ENCODE measurements around the gene GCM1.

The GCM1 gene

DNA sequence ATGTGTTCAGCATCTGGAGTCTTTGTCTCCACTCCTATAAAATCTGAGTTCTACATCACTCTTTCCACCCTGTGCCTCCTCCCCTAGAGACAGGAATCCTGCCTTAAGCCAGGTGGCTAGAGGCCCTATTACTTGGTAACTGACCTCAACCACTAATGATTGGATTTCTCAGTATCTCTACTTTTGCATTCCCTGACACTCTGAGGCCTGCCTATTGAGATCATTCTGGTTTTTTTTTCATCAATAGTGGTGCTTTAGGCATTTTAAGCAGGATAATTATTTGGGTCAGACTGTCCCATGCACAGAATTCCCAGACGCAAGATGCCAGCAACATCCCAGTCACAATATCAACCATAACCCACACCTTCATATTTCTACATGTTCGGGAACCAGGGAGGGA, 3.9 kb upstream of the GCM1 start:
- no peak for DNase-seq (ENCODE audit: low spot score)

- DNase-seq (ENCODE audit: low spot score), result no peak
These were observed 3.0 kb upstream of the GCM1 start for GRCh38 chr6:53151676-53152075.

DNA sequence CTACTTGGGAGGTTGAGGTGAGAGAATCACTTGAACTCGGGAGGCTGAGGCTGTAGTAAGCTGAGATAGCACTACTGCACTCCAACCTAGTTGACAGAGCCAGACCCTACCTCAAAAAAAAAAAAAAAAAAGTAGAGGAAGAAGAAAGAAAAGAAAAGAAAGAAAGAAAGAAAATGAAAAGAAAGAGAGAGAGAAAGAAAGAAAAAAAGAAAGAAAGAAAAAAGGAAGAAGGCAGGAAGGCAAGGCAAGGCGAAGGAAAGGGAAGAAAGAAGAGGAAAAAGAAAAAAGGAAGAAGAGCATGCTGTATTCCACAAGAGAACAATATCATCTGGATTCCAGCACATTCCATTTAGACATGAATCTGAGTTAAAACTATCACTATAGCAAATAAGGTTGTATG, 3.8 kb downstream of the GCM1 start:
- DNase-seq (ENCODE audit: low spot score), result no peak

DNA sequence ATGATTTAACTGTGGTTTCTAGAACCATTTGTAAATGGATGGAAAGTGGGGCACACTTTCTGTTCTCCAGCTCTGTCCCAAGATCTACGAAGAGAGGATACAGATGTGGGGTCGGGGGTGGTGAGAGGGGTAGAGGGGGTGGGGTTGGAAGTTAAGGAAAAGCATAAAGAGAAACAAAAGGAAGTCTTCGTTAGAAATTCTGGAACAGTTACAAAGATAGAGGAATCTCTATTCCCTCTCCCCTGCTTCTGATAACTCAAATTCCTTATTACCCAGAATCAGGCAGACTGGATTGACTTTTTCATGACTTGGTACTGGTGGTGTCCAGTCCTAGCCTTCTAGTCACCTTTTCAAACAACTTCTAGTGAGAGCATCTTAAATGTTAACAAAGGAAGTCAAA, 4.9 kb downstream of the GCM1 start:
- DNase-seq (ENCODE audit: low spot score), result no peak

DNA sequence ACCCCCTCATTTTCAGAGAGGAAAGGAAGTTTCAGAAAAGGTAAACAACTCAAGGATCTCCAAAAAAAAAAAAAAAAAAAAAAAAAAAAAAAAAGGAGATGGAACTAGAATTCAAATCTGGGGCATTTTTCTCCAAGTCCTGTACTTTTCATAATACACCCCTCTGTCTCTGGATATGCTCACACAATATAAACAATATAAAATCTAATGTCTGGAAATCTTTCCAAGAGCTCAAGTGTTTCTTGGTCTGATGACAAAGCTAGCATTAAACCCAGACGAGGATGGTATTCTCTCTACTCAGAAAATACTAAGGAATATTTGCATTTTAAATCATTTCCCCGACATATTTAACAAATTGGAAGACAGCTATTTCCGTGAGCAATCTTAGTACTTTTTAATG, 5.8 kb downstream of the GCM1 start:
- DNase-seq (ENCODE audit: low spot score), result no peak

- DNase-seq (ENCODE audit: low spot score), result no peak
These were observed 8.7 kb downstream of the GCM1 start for GRCh38 chr6:53139841-53140413.

DNA sequence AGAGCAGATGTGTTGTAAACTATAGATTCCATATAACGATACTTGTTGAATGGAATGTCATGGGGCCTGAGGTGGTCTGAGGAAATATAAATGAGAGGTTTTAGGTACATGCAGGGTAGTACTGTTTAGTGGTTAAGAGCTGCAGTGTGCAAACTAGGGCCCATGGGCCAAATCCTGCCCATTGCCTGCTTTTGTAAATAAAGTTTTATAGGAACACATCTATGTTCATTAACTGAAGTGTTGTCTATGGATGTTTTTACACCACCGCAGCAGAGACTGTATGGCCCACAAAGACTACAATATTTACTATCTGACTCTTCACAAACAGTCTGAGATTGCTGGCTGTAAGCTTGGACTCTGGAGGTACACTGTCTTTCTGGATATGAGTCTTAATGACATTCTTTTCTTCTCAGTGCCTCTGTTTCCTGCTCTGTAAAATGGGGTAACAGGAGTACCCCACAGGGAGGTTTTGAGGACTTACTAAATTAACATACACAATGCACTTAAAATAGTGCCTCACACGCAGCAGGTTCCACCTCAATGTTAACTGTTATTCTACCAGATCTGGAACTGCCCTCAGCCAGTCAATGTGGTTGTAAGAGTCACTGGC, 12.5 kb downstream of the GCM1 start:
- DNase-seq (ENCODE audit: low spot score), result no peak

GRCh38 chr6:53134601-53135235, 13.9 kb downstream of the GCM1 start:
- no peak for DNase-seq (ENCODE audit: low spot score)

GRCh38 chr6:53133961-53134360, 14.7 kb downstream of the GCM1 start:
- no peak for DNase-seq (ENCODE audit: low spot score)

GRCh38 chr6:53130569-53131290, 17.9 kb downstream of the GCM1 start:
- DNase-seq (ENCODE audit: low spot score), result no peak

- no peak for DNase-seq (ENCODE audit: low spot score)
These were observed 19.8 kb downstream of the GCM1 start for GRCh38 chr6:53128842-53129241.

DNA sequence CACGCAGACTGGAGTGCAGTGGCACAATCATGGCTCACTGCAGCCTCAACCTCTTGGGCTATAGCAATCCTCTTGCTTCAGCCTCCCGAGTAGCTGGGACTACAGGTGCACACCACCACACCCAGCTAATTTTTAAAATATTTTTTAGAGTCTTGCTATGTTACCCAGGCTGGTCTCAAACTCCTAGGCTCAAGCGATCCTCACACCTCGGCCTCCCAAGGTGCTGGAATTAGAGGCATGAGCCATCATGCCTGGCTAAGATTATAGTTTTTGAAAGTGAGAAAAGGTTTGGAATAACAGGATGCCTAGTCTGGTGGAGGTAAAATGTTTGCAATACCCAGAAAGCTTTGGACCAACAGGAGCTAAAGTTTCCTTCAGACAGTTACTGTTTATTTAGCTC, 23.4 kb downstream of the GCM1 start:
- DNase-seq (ENCODE audit: low spot score), result no peak

DNA sequence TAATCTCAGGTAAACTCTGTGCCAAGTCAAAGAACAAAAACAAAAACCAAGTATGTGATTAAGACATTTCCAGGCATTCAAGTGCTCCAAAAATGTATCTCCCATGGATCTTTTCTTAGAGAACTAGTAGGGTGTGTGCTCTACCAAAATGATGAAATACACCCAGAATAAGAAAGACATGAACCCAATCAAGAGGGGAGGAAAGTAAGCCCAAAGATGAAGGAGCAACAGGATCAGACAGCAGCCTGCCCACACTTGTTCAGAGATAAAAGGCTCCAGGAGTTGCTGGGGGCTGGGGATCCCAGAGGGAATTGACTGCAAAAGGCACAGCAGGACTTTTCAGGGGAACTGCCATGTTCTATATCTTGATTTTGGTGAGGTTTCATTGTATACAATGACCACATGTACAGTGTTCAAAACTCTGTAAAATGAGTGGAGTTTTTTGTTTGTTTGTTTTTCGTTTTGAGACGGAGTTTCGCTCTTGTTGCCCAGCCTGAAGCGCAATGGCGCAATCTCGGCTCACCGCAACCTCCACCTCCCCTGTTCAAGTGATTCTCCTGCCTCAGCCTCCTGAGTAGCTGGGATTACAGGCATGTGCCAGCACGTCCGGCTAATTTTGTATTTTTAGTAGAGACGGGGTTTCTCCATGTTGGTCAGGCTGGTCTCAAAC, 24.4 kb downstream of the GCM1 start:
- no peak for DNase-seq (ENCODE audit: low spot score)

DNA sequence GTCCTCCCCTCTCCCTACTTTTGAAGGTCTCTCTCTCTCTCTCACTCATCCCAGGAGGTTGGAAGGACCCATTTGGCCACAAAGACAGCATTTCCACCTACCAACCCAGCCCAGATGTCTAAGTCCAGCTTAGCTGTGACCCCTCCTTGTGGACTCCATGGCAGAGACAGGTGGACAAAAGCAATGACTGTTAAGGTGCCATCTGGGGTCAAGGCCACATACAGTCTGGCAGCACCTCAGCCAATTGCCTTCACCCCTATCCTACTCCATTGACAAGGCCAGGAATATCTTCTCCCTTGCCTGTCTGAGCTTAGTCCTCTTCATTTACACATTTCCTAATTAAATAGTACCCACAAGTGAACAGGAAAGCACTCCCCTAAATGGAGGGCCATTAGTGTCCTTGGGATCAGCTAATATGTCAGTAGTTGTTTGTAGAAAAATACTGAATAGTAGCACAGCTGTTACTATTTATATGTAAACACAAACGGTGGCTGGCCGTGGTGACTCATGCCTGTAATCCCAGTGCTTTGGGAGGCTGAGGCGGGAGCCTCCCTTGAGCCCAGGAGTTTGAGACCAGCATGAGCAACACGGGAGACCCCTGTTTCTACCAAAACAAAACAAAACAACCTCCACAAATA, 28.8 kb downstream of the GCM1 start:
- DNase-seq (ENCODE audit: low spot score), result no peak

DNA sequence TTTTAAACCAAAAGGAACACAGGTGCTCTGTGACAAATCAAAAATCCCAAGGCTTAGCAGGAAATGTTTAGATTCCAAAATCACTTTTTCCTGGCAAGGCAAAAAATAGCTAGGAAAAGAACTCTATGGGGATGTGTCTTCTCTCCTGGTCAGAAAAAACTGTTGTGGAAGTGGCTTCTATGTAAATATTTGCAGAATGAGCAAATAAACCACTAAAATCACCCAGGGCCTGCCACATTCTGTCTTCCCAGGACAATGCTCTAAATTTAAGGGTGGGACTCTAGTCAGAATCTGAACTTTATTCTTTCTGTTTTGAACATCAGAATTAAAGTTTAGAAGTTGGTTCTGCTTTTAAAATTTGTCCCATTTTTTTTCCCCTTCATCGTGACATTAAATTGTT, 29.3 kb downstream of the GCM1 start:
- no peak for DNase-seq (ENCODE audit: low spot score)

GRCh38 chr6:53115741-53116140, 32.9 kb downstream of the GCM1 start:
- DNase-seq (ENCODE audit: low spot score), result no peak

GRCh38 chr6:53115113-53115512, 33.5 kb downstream of the GCM1 start:
- no peak for DNase-seq (ENCODE audit: low spot score)

DNA sequence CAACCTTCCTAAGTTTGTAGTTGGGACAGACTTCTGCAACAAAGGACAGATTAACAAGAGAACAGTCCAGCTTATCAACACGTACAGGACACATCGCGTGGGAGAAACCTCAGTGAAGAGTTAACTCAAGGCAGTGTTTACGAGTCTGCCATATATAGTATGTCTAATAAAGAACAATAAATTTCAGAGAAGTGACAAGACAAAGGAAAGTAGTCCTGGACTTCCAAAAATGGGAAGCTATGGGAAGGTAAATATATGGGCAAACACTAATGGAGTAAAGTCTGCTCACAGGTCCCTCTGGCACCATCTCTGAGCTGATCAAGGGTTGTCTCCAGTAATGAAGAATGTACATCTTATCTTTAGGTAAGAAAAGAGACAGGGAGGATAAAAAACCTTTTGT, 34.9 kb downstream of the GCM1 start:
- no peak for DNase-seq (ENCODE audit: low spot score)

DNA sequence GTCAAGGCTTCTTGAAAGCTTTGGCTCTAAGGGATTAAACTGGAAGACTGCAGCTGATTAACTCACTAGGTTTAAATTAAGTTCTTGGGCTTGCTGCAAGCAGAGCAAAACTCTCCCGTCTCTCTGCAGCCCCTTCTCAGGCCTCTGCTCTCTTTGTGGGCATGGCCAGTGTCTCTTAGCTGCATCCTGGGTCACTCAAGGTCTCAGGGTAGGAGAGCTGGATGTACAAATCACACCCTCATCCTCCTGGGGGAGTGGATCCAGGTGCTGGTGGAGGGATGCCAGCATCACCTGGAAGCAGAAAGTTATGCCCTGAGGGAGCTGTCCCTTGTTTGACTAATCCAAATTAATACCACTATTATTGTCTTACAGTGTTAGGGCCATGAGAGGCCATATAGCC, 35.8 kb downstream of the GCM1 start:
- no peak for DNase-seq (ENCODE audit: low spot score)

DNA sequence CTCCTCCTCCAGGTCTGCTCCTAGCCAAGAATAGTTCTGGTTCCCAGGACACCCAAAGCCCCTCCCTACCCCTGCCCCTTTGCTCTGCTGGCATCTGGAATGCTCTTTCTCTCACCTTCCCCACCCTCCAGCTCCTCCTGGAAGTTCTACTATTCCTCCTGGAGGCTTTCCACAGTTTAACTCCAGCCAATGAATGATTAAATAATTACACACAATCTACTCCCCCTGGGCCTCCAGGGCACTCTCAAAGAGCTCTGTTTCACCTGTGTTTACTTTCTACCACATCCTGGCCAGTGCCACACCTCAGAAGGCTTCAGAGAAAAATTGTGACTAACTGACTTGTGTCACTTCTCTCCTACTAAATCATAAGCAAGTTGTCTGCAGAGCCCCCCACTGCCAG, 36.2 kb downstream of the GCM1 start:
- DNase-seq (ENCODE audit: low spot score), result no peak

DNA sequence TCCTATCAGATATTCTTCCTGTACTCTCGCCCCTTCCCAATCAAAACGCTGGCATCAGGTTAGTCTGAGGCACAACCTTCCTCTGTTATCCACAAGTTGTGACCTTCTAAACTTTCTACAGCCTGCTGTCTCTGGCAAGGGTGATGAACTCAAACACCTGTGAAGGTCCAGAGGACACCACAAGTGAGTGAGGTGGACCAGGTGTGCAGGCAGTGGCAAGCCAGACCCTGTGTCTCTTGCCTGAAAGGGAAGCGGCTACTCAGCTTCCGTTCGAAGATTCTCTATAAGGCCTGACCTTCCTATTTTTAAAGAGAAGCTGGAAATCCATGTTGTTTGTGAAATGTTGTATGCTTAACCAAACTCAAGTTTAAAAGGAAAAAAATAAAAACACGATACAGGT, 36.8 kb downstream of the GCM1 start:
- no peak for DNase-seq (ENCODE audit: low spot score)

DNA sequence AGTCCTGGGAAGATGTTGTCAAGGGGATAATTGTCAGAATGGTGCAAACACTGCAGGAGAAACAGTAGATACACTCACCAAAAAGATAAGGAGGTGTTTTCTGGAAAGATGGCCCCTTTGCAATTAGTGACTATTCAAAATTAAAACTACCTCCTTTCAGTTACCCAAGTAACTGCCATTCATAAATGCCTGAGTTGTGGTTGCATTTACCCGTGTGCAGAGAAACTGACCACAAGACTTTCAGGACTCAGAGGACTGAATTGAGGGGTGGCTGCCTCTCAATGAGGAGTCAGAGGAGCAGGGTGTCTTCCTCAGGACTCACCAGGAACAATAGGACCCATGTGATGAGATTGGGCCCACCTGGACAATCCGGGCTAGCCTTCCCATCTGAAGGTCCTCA, 39.0 kb downstream of the GCM1 start:
- DNase-seq (ENCODE audit: low spot score), result no peak
